ENCODE data around the gene CAPN5. TPM values are rescaled to one million over a fixed set of nuclear protein-coding genes. Genes with fewer than 3 reads are reported as not detected.

Gene CAPN5
- polyA plus RNA-seq, 1 experiment: 18.4 TPM

GRCh38 chr11:77107950-77108349, 41.2 kb downstream of the CAPN5 start:
- peak; percentile 41 for DNase-seq (ENCODE audit: low read depth)
- peaks cover 2% of the 10 kb centered on the region; the same call in 1 of the 2 replicates for H3K36me3 ChIP-seq (ENCODE audit: control insufficient read depth, insufficient read depth, low read length)
- TF ChIP-seq, protein P1, sequence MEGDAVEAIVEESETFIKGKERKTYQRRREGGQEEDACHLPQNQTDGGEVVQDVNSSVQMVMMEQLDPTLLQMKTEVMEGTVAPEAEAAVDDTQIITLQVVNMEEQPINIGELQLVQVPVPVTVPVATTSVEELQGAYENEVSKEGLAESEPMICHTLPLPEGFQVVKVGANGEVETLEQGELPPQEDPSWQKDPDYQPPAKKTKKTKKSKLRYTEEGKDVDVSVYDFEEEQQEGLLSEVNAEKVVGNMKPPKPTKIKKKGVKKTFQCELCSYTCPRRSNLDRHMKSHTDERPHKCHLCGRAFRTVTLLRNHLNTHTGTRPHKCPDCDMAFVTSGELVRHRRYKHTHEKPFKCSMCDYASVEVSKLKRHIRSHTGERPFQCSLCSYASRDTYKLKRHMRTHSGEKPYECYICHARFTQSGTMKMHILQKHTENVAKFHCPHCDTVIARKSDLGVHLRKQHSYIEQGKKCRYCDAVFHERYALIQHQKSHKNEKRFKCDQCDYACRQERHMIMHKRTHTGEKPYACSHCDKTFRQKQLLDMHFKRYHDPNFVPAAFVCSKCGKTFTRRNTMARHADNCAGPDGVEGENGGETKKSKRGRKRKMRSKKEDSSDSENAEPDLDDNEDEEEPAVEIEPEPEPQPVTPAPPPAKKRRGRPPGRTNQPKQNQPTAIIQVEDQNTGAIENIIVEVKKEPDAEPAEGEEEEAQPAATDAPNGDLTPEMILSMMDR (IDR thresholded peaks at IDR 0.05; ENCODE audit: insufficient read depth, low read depth, low read length): no peak
- ChIA-PET POLR2A (no interaction called here), CTCF (interaction anchor here (1.1 to 10.6 kb wide), 8 partner anchors 16 to 188 kb away, joined by 3 to 128 read pairs (median 5); partner anchors contain the start of gene MYO7A)
- H3K27me3 ChIP-seq (ENCODE audit: control insufficient read depth, insufficient read depth, low read length): no peaks in the 10 kb centered on the region
- no peak overlapping the region for H3K4me3 ChIP-seq (ENCODE audit: low read depth, low read length)

GRCh38 chr11:77108436-77108835, 41.7 kb downstream of the CAPN5 start:
- no peak for DNase-seq (ENCODE audit: low read depth)
- ChIA-PET POLR2A (no interaction called here), CTCF (interaction anchor here (1.1 to 10.6 kb wide), 7 partner anchors 16 to 63 kb away, joined by 3 to 128 read pairs (median 4); partner anchors contain the start of gene MYO7A)
- peaks cover 2% of the 10 kb centered on the region; the same call in 1 of the 2 replicates for H3K36me3 ChIP-seq (ENCODE audit: control insufficient read depth, insufficient read depth, low read length)
- no peaks in the 10 kb centered on the region for H3K27me3 ChIP-seq (ENCODE audit: control insufficient read depth, insufficient read depth, low read length)
- TF ChIP-seq, protein P1 (IDR thresholded peaks at IDR 0.05; ENCODE audit: insufficient read depth, low read depth, low read length): no peak
- H3K4me3 ChIP-seq (ENCODE audit: low read depth, low read length): no peak overlapping the region

DNA sequence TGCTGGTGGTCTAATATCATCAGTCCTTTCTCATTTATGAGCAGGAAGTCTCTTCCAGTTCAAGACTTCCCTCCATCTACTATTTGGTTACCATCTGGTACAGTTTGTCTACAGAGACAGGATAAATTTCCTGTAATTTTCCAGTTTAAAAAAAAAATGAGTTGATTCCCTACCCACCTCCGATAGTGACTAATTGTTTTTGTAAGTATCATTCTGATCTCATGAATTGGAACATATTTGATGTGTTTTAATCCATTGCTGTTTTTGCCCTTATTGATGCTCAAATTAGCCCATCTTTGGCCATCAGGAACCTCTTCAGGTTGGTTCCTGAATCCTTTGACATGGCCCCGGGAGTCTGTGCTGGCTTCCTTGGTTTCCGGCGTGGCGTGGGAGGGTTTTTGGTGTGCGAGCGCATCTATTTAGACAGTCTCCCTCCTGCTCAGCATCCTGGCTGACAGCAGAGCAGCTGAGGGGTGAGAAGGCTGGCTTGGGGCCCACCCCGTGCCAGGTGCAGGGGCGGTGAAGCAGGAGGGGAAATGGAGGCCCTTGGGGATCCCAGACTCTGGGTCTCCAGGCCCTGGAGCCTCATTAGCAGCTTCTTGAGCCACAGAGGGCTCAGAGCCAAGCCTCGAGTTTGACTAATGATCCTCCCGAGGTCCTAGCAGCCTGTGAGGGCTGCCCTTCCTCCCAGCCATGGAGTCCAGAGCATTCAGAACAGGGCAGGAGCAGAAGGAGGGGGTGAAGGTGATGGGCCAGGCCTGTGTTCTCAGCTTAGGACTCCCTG, 42.7 kb downstream of the CAPN5 start:
- peaks cover 2% of the 10 kb centered on the region for H3K36me3 ChIP-seq (ENCODE audit: control insufficient read depth, insufficient read depth, low read length)
- no peak for DNase-seq (ENCODE audit: low read depth)
- CTCF ChIA-PET: interaction anchor here (1.6 to 10.6 kb wide), 6 partner anchors 17 to 79 kb away, joined by 4 to 128 read pairs (median 18); partner anchors contain the start of gene MYO7A
- no peak overlapping the region for H3K4me3 ChIP-seq (ENCODE audit: low read depth, low read length)
- TF ChIP-seq, protein P1 (IDR thresholded peaks at IDR 0.05; ENCODE audit: insufficient read depth, low read depth, low read length): no peak
- POLR2A ChIA-PET: no interaction called here
- H3K27me3 ChIP-seq (ENCODE audit: control insufficient read depth, insufficient read depth, low read length): no peaks in the 10 kb centered on the region

DNA sequence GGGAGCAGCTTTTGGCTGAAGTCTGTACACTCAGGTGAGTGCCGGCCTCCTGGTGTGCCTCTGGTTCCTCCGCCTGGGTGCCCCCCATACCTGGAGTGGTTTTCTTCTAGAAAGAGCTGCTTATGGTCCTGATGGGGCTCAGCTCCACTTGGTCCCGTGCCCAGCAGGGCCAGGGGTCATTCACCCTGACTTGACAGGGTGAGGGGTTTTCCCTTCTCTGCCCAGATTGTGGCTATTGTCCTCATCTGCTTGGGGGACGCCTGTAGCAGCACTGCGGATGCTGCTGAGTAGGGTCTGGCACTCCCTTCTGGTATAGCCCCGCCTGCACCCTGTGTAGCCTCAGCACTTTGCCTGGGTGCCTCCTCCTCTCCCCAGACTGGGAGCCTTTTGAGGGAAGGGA, 44.1 kb downstream of the CAPN5 start:
- H3K36me3 ChIP-seq (ENCODE audit: control insufficient read depth, insufficient read depth, low read length): peaks cover 2% of the 10 kb centered on the region; the same call in 1 of the 2 replicates
- ChIA-PET CTCF (interaction anchor here (0.6 to 10.6 kb wide), 6 partner anchors 12 to 260 kb away, joined by 3 to 128 read pairs (median 16); partner anchors contain the start of gene MYO7A), POLR2A (no interaction called here)
- H3K4me3 ChIP-seq (ENCODE audit: low read depth, low read length): no peak overlapping the region
- H3K27me3 ChIP-seq (ENCODE audit: control insufficient read depth, insufficient read depth, low read length): no peaks in the 10 kb centered on the region
- DNase-seq (ENCODE audit: low read depth): no peak
- TF ChIP-seq, protein P1 (IDR thresholded peaks at IDR 0.05; ENCODE audit: insufficient read depth, low read depth, low read length): no peak

DNA sequence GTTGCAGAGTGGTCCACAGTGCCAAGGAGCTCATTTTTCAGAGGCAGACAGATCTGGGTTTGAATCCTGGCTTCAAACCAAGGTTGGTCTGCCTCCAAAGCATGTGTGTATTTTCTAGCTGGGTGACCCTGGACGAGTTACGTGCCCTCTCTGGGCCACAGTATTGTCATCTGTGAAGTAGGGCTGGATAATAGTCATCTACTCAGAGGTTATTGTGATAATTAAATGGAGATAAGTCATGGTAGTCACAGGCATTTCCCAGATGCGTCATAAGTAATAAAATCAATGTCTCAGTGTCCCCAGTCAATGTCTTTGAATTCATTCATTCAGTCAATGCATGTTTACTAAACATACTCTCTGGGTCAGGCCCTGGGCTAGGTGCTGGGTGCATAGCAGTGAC, 44.5 kb downstream of the CAPN5 start:
- ChIA-PET CTCF (interaction anchor here (1.7 to 10.6 kb wide), 8 partner anchors 11 to 77 kb away, joined by 4 to 128 read pairs (median 22); partner anchors contain the start of gene MYO7A), POLR2A (no interaction called here)
- no peak overlapping the region for H3K4me3 ChIP-seq (ENCODE audit: low read depth, low read length)
- DNase-seq (ENCODE audit: low read depth): no peak
- TF ChIP-seq, protein P1 (IDR thresholded peaks at IDR 0.05; ENCODE audit: insufficient read depth, low read depth, low read length): no peak
- H3K36me3 ChIP-seq (ENCODE audit: control insufficient read depth, insufficient read depth, low read length): peaks cover 2% of the 10 kb centered on the region; the same call in 1 of the 2 replicates
- H3K27me3 ChIP-seq (ENCODE audit: control insufficient read depth, insufficient read depth, low read length): no peaks in the 10 kb centered on the region
